HepG2 (cell line): ENCODE measurements around the gene ASTN2. TPM values are rescaled to one million over a fixed set of nuclear protein-coding genes. Genes with fewer than 3 reads are reported as not detected.

Source experiments
- ATAC-seq: fragments of 200-7000 bp; cut with Tn5 transposase; 3 replicates; pipeline ENCODE4 v1.9.1; 2020; ENCODE audit warnings: mild to moderate bottlenecking, moderate library complexity
- BruUV-seq: library from RNA; stranded (reverse); fragments of 400-500 nt; replicated peaks from 2 replicates; lab custom pipeline; 2021; lab: Mats Ljungman, UMichigan
- CTCF ChIA-PET: fragments of 300-600 bp; formaldehyde crosslinking; extraction: SDS; loops from one replicate; lab custom pipeline; 2021; ENCODE audit warnings: low total read pairs, inconsistent platforms, low intra/inter-chr PET ratio; lab: Yijun Ruan, JAX
- POLR2A ChIA-PET: fragments of 350-600 bp; sonication (Branson Sonifier 250); formaldehyde crosslinking; loops from one replicate; lab custom pipeline; 2020; ENCODE audit warnings: antibody characterized with exemption, inconsistent platforms; lab: Yijun Ruan, JAX
- DNase-seq: peaks from one replicate; pipeline ENCODE4 v3.0.0-alpha.2; 2015; ENCODE audit warnings: low spot score
- FAIRE-seq: peaks from 3 replicates; lab custom pipeline; 2011; peaks lifted over from hg19 to GRCh38; lab: Jason Lieb, UNC
- H2AFZ ChIP-seq: one replicate; pipeline ENCODE4 v1.6.1; 2011; ENCODE audit warnings: low read length, inconsistent platforms
- H3K27ac ChIP-seq: fragments of 300-600 bp; 3 replicates; pipeline ENCODE4 v1.8.0; 2011; ENCODE audit warnings: mixed run types, mild to moderate bottlenecking, mixed read lengths, low read length, inconsistent platforms; ENCODE audit not compliant: insufficient read depth; ENCODE audit errors: extremely low read length
- H3K27me3 ChIP-seq, 2 experiments: fragments of 200-600 bp in 1 of 2; 2 replicates in 1 of 2; 3 replicates in 1 of 2; pipeline versions ENCODE4 v1.6.0 to v1.8.0; 2011; ENCODE audit warnings: low read length in 2 of 2, mild to moderate bottlenecking in 2 of 2, moderate library complexity in 2 of 2, inconsistent platforms in 1 of 2; ENCODE audit not compliant: insufficient read depth in 2 of 2, control insufficient read depth in 1 of 2
- H3K36me3 ChIP-seq, 2 experiments: fragments of 200-600 bp in 1 of 2; replicated peaks in 1 of 2; 2 replicates in 1 of 2; 3 replicates in 1 of 2; pipeline versions ENCODE4 v1.5.1 to v1.8.0; 2011; ENCODE audit warnings: low read length in 2 of 2, inconsistent platforms in 1 of 2; ENCODE audit not compliant: insufficient read depth in 2 of 2, control insufficient read depth in 1 of 2
- H3K4me1 ChIP-seq: 2 replicates; pipeline ENCODE4 v1.5.1; 2012; ENCODE audit warnings: low read length, inconsistent platforms; ENCODE audit not compliant: insufficient read depth
- H3K4me2 ChIP-seq: 2 replicates; pipeline ENCODE4 v1.6.0; 2011; ENCODE audit warnings: low read depth, low read length, inconsistent platforms
- H3K4me3 ChIP-seq, 3 experiments: fragments of 200-600 bp in 1 of 3; sonication (generic), shearing (Covaris generic) in 1 of 3; replicated peaks in 1 of 3; 2 replicates each; pipeline ENCODE4 v1.5.1; 2011 to 2016; ENCODE audit warnings: low read length in 3 of 3, inconsistent platforms in 2 of 3, low read depth in 2 of 3, mild to moderate bottlenecking in 2 of 3, control low read depth in 1 of 3, mixed read lengths in 1 of 3; ENCODE audit not compliant: insufficient read depth in 1 of 3
- H3K79me2 ChIP-seq: one replicate; pipeline ENCODE4 v1.6.1; 2011; ENCODE audit warnings: low read length, inconsistent platforms; ENCODE audit not compliant: insufficient read depth
- H3K9ac ChIP-seq: 2 replicates; pipeline ENCODE4 v1.6.0; 2011; ENCODE audit warnings: mild to moderate bottlenecking, low read depth, low read length, inconsistent platforms; ENCODE audit not compliant: insufficient read depth
- H3K9me3 ChIP-seq: 2 replicates; pipeline ENCODE4 v1.5.1; 2012; ENCODE audit warnings: mild to moderate bottlenecking, low read length
- H4K20me1 ChIP-seq: 2 replicates; pipeline ENCODE4 v1.6.0; 2011; ENCODE audit warnings: inconsistent platforms, mild to moderate bottlenecking, low read length, moderate library complexity; ENCODE audit not compliant: insufficient read depth
- DNMT1 ChIP-seq: sonication (generic); formaldehyde crosslinking; IDR thresholded peaks from 2 replicates; pipeline ENCODE4 v1.5.1; 2020; ENCODE audit warnings: mild to moderate bottlenecking, missing genetic modification reagents
- ETV6 ChIP-seq: sonication (generic); formaldehyde crosslinking; conservative IDR thresholded peaks from 2 replicates; pipeline ENCODE4 v1.4.0; 2020; ENCODE audit warnings: missing genetic modification reagents
- GTF3A ChIP-seq: sonication (generic); formaldehyde crosslinking; conservative IDR thresholded peaks from 2 replicates; pipeline ENCODE4 v1.4.0; 2020; ENCODE audit warnings: mild to moderate bottlenecking, missing genetic modification reagents
- HMG20A ChIP-seq: IDR thresholded peaks from 2 replicates; pipeline ENCODE4 v1.6.1; 2016; ENCODE audit warnings: borderline replicate concordance
- RFX1 ChIP-seq: fragments of 450-650 bp; IDR thresholded peaks from 2 replicates; pipeline ENCODE4 v1.6.1; 2017
- SATB2 ChIP-seq: sonication (generic); formaldehyde crosslinking; IDR thresholded peaks from 2 replicates; pipeline ENCODE4 v1.5.0; 2020; ENCODE audit warnings: missing genetic modification reagents
- TBX3 ChIP-seq: fragments of 450-650 bp; IDR thresholded peaks from 2 replicates; pipeline ENCODE4 v1.6.1; 2017; ENCODE audit warnings: antibody characterized with exemption, mild to moderate bottlenecking, inconsistent platforms, borderline replicate concordance
- TOE1 ChIP-seq: sonication (generic); formaldehyde crosslinking; IDR thresholded peaks from 2 replicates; pipeline ENCODE4 v1.4.0; 2020; ENCODE audit warnings: mild to moderate bottlenecking, missing genetic modification reagents
- ZNF205 ChIP-seq: IDR thresholded peaks from 2 replicates; pipeline ENCODE4 v1.6.1; 2018; ENCODE audit warnings: missing biosample characterization, missing genetic modification reagents
- ZNF264 ChIP-seq: sonication (generic); formaldehyde crosslinking; IDR thresholded peaks from 2 replicates; pipeline ENCODE4 v1.4.0; 2020; ENCODE audit warnings: missing genetic modification reagents
- ZNF431 ChIP-seq: sonication (generic); formaldehyde crosslinking; IDR thresholded peaks from 2 replicates; pipeline ENCODE4 v1.9.0; 2022; ENCODE audit warnings: missing genetic modification reagents, low read depth, mild to moderate bottlenecking, borderline replicate concordance
- ZSCAN21 ChIP-seq: sonication (generic); formaldehyde crosslinking; IDR thresholded peaks from 2 replicates; pipeline ENCODE4 v1.8.0; 2022; ENCODE audit warnings: mild to moderate bottlenecking, missing genetic modification reagents, moderate library complexity, borderline replicate concordance
- WGBS: methylation state at CpG from one replicate; pipeline ENCODE4 v1.1.6; 2017; ENCODE audit warnings: low lambda C conversion rate; 5-methylcytosine and 5-hydroxymethylcytosine counted together
- in situ Hi-C: cut with HindIII; loops from 2 replicates; pipeline ENCODE4 v1.10.0; 2017; ENCODE audit warnings: low pct_unique_long_range_greater_than_20kb; ENCODE audit not compliant: extremely low pct_ligation_motif_present
- intact Hi-C: fragments of 100-400 bp; cut with micrococcal nuclease; formaldehyde crosslinking; loops from one replicate; pipeline ENCODE4 v1.10.0; 2022; ENCODE audit not compliant: unreplicated experiment
- polyA plus RNA-seq, 8 experiments: library from polyadenylated mRNA; depleted of rRNA in 3 of 8; stranded (reverse) in 7 of 8; unstranded in 1 of 8; fragments of >200 nt; fragmentation: Illumina TruSeq in 4 of 8; extraction: Trizol in 4 of 8; gene quantifications; 2 replicates each; pipeline versions ENCODE4 v1.2.1 to v1.2.3, GENCODE V29; 2011 to 2016; ENCODE audit warnings: low read depth in 4 of 8, missing spikeins in 1 of 8, mixed read lengths in 1 of 8; ENCODE audit not compliant: insufficient read depth in 1 of 8
- total RNA-seq, 5 experiments: library from RNA; depleted of rRNA; stranded (reverse); fragments of >200 nt; fragmentation: Illumina TruSeq; extraction: Trizol; gene quantifications; 2 replicates each; pipeline ENCODE4 v1.2.3, GENCODE V29; 2016; ENCODE audit warnings: low read depth in 1 of 5
- TF ChIP-seq, protein P1 (sequence below): IDR thresholded peaks from 2 replicates; pipeline ENCODE4 v1.6.1; 2016; ENCODE audit warnings: low read depth, missing genetic modification reagents, missing compliant biosample characterization

ASTN2 gene
- total and polyA plus RNA-seq, 2 of the 13 experiments (the other 11 are each of a cell fraction or from before 2014, with no cell fraction given) = 5.2 to 13.5 TPM

DNA sequence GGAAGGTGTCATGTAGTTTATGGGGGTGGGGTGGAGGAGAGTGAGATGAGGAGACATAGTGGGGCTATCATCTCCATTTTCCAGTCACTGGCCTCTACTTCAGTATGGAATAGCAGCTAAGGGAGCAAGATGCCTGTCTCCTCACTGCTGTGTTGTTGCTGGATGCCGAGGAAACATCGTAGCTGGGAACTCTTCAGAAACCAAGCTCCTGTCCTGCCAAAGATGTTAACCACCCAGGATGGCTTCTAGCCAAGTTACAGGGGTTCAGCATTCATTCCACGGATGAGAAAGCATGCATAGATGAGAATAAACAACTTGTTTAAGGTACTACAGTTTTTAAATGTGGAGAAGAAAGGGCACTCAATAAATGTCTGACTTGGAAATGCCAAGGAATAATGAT lies 226.5 kb downstream of the ASTN2 start (continued):
- TF ChIP-seq TBX3 (no peak), ZSCAN21 (CRISPR knock-in tag) (no peak), RFX1 (no peak), ZNF431 (CRISPR knock-in tag) (no peak), TOE1 (CRISPR knock-in tag) (no peak), ZNF264 (CRISPR knock-in tag) (no peak)

DNA sequence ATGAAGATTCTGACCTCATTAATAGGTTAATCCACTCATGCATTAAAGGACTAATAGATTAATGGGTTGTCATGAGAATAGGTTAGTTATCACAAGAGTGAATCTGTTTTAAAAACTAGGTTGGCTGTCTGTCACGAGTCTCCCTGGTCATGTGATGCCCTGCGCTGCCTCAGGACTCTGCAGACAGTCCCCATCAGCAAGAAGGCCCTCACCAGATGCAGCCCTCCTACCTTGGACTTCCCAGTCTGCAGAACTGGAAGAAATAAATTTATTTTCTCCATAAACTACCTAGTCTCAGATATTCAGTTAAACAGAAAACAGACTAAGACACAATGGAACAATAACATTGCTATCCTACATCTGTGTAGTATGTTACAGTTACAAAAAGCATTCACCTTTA lies 227.4 kb downstream of the ASTN2 start:
- ATAC-seq (no peak), FAIRE-seq (no peak), DNase-seq (no peak)
- ChIA-PET CTCF (no interaction called here), POLR2A (no interaction called here)
- no peak overlapping the region for H2AFZ ChIP-seq
- no TSS peak for BruUV-seq
- H4K20me1 ChIP-seq = no peaks in the 10 kb centered on the region
- H3K4me3 ChIP-seq = no peak overlapping the region
- no peak for TF ChIP-seq ZNF205 (CRISPR knock-in tag)
- TF ChIP-seq, protein P1, sequence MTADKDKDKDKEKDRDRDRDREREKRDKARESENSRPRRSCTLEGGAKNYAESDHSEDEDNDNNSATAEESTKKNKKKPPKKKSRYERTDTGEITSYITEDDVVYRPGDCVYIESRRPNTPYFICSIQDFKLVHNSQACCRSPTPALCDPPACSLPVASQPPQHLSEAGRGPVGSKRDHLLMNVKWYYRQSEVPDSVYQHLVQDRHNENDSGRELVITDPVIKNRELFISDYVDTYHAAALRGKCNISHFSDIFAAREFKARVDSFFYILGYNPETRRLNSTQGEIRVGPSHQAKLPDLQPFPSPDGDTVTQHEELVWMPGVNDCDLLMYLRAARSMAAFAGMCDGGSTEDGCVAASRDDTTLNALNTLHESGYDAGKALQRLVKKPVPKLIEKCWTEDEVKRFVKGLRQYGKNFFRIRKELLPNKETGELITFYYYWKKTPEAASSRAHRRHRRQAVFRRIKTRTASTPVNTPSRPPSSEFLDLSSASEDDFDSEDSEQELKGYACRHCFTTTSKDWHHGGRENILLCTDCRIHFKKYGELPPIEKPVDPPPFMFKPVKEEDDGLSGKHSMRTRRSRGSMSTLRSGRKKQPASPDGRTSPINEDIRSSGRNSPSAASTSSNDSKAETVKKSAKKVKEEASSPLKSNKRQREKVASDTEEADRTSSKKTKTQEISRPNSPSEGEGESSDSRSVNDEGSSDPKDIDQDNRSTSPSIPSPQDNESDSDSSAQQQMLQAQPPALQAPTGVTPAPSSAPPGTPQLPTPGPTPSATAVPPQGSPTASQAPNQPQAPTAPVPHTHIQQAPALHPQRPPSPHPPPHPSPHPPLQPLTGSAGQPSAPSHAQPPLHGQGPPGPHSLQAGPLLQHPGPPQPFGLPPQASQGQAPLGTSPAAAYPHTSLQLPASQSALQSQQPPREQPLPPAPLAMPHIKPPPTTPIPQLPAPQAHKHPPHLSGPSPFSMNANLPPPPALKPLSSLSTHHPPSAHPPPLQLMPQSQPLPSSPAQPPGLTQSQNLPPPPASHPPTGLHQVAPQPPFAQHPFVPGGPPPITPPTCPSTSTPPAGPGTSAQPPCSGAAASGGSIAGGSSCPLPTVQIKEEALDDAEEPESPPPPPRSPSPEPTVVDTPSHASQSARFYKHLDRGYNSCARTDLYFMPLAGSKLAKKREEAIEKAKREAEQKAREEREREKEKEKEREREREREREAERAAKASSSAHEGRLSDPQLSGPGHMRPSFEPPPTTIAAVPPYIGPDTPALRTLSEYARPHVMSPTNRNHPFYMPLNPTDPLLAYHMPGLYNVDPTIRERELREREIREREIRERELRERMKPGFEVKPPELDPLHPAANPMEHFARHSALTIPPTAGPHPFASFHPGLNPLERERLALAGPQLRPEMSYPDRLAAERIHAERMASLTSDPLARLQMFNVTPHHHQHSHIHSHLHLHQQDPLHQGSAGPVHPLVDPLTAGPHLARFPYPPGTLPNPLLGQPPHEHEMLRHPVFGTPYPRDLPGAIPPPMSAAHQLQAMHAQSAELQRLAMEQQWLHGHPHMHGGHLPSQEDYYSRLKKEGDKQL = no peak
- TF ChIP-seq DNMT1 (CRISPR knock-in tag) = no peak
- TF ChIP-seq HMG20A (CRISPR knock-in tag) = no peak
- no peak for TF ChIP-seq GTF3A (CRISPR knock-in tag)
- no peak for TF ChIP-seq ETV6 (CRISPR knock-in tag)
- no peak for TF ChIP-seq SATB2 (CRISPR knock-in tag)
- H3K4me2 ChIP-seq = no peak overlapping the region
- 0% methylated on average over 2 of the region's 2 CpGs for WGBS
- in situ Hi-C loops = no loop called here
- no peaks in the 10 kb centered on the region for H3K4me1 ChIP-seq
- H3K79me2 ChIP-seq = no peaks in the 10 kb centered on the region
- H3K9ac ChIP-seq = no peak overlapping the region
- H3K9me3 ChIP-seq = no peaks in the 10 kb centered on the region
- no peak overlapping the region for H3K27ac ChIP-seq
- H3K27me3 ChIP-seq = no peaks in the 10 kb centered on the region
- no peaks in the 10 kb centered on the region for H3K36me3 ChIP-seq
- intact Hi-C loops = no loop called here
